ENCODE results near the gene DMD.

The DMD gene

DNA sequence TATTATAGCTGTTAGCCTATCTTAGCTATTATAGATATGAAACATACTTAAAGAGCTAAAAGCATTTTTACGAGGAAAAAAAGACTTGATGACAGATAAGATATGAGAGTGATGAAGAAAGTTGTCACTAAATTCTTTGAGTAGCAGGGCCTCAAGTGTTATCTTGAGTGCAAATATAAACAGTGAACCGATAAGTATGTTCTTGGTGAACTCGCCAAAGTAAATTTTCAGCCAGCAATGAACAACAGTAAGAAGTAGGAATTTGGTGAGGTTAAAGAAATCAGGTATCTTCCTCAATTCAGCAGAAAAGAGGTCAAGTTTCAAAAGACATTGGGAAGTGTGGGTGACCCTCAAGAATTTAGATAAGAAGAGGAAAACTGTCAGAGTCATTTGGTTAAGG lies 1667.7 kb downstream of the DMD start:
- no peaks in the 10 kb centered on the region for H3K36me3 ChIP-seq (replicated peaks)
- no peak overlapping the region for H3K27ac ChIP-seq
- no peak overlapping the region for H3K4me3 ChIP-seq (ENCODE audit: low read depth, low read length)
- TF ChIP-seq CTCF (IDR thresholded peaks at IDR 0.05; ENCODE audit: low read depth, low read length, missing control alignments): no peak
- in situ Hi-C loops (cut with HindIII; ENCODE audit: low pct_ligation_motif_present, low sequenced_read_pairs): no loop called here
- no peak for DNase-seq
- H3K27me3 ChIP-seq (replicated peaks): no peaks in the 10 kb centered on the region

- no peak for TF ChIP-seq CTCF (IDR thresholded peaks at IDR 0.05; ENCODE audit: low read depth, low read length, missing control alignments)
- no peak for DNase-seq
- Histone ChIP-seq H3K36me3 (replicated peaks) (no peaks in the 10 kb centered on the region), H3K27me3 (replicated peaks) (no peaks in the 10 kb centered on the region), H3K4me3 (ENCODE audit: low read depth, low read length) (no peak overlapping the region), H3K27ac (no peak overlapping the region)
- in situ Hi-C loops (cut with HindIII; ENCODE audit: low pct_ligation_motif_present, low sequenced_read_pairs): no loop called here
Observed at GRCh38 chrX:31542566-31542965, 1668.8 kb downstream of the DMD start.

DNA sequence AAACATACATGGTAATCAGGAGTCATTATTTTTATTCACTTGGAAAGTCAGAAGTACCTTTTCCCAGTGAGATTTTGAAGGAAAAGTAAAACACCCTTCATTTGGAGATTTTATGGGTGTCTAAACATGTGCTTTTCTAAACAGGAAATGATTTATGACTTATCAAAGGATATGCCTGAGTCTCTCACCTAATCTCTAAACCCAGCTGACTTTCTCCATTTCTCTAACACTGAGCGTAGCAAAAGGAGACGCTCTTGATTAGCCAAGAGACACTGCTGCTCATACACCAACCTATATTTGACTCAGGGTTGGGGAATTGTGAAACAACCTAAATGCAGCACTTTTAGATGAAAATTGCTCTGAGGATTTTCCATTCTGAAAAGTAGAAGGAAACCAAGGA lies 1671.0 kb downstream of the DMD start:
- Histone ChIP-seq H3K27me3 (replicated peaks) (no peaks in the 10 kb centered on the region), H3K36me3 (replicated peaks) (no peaks in the 10 kb centered on the region), H3K27ac (no peak overlapping the region), H3K4me3 (ENCODE audit: low read depth, low read length) (no peak overlapping the region)
- no peak for DNase-seq
- in situ Hi-C loops (cut with HindIII; ENCODE audit: low pct_ligation_motif_present, low sequenced_read_pairs): no loop called here
- no peak for TF ChIP-seq CTCF (IDR thresholded peaks at IDR 0.05; ENCODE audit: low read depth, low read length, missing control alignments)

GRCh38 chrX:31527455-31528126 lies 1683.8 kb downstream of the DMD start:
- DNase-seq: no peak
- TF ChIP-seq CTCF (IDR thresholded peaks at IDR 0.05; ENCODE audit: low read depth, low read length, missing control alignments): no peak
- no peaks in the 10 kb centered on the region for H3K27me3 ChIP-seq (replicated peaks)
- H3K27ac ChIP-seq: no peak overlapping the region
- H3K36me3 ChIP-seq (replicated peaks): no peaks in the 10 kb centered on the region
- in situ Hi-C loops (cut with HindIII; ENCODE audit: low pct_ligation_motif_present, low sequenced_read_pairs): no loop called here
- H3K4me3 ChIP-seq (ENCODE audit: low read depth, low read length): no peak overlapping the region

DNA sequence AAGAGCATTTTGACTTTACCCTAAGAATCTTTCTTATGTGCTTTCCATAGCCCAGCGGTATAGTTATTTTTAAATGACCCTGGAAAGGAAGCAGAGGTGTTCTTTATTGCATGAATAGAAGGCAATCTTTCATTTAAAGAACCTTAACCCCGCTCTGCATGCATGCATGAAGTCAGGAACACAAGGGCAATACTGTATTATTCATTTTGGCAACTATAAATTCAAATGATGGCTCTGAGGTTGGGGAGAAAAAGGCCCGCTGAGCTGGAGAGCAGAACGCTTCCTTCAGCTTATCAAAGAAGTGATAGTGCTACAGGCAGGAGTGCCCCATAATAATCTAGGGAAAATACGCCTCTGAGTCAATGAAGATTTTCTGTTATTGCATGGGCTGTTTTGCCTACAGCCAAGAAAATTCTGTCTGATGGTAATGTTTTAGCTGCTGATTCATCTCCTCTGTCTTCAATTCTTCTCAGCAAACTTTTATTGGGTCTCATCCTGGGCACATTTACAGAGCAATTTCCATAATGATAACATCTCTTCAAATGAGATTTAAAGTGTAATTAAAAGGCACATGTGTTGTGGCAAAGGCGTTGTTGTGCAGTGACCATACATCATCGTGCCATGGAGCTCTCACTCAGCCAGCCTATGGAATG lies 1687.3 kb downstream of the DMD start:
- H3K36me3 ChIP-seq (replicated peaks): no peaks in the 10 kb centered on the region
- TF ChIP-seq CTCF (IDR thresholded peaks at IDR 0.05; ENCODE audit: low read depth, low read length, missing control alignments): no peak
- H3K27me3 ChIP-seq (replicated peaks): no peaks in the 10 kb centered on the region
- in situ Hi-C loops (cut with HindIII; ENCODE audit: low pct_ligation_motif_present, low sequenced_read_pairs): no loop called here
- no peak overlapping the region for H3K27ac ChIP-seq
- DNase-seq: no peak
- H3K4me3 ChIP-seq (ENCODE audit: low read depth, low read length): no peak overlapping the region

DNA sequence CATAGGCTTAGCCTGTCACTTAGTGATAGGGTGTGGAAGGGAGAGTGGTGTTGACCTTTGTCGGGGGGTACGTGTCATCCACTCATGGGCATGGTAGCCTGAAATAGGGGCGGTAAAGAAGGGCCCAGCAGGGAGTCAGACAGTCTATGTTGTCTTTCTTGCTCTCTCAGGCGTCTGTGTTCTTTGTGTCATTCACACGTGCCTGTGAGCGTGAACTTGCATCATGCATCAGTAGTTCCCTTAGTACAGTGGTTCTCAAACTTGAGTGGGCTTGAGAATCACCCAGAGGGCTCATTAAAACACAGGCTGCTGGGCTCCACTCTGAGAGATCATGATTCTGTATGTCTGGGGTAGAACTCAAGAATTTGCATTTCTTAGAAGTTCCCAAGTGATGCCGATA lies 1688.6 kb downstream of the DMD start:
- Histone ChIP-seq H3K36me3 (replicated peaks) (no peaks in the 10 kb centered on the region), H3K4me3 (ENCODE audit: low read depth, low read length) (no peak overlapping the region), H3K27me3 (replicated peaks) (no peaks in the 10 kb centered on the region), H3K27ac (no peak overlapping the region)
- no peak for TF ChIP-seq CTCF (IDR thresholded peaks at IDR 0.05; ENCODE audit: low read depth, low read length, missing control alignments)
- DNase-seq: no peak
- in situ Hi-C loops (cut with HindIII; ENCODE audit: low pct_ligation_motif_present, low sequenced_read_pairs): no loop called here

Measured in brain microvascular endothelial cell (primary cell).